Aortic smooth muscle cell (primary cell): ENCODE data around the gene MRFAP1L1. TPM values are rescaled to one million over a fixed set of nuclear protein-coding genes. Genes with fewer than 3 reads are reported as not detected.

Experiments
- total RNA-seq: library from RNA; depleted of rRNA; stranded (reverse); fragments of >200 nt; gene quantifications from 2 replicates; pipeline ENCODE4 v1.2.3, GENCODE V29; 2014

MRFAP1L1 gene
- total RNA-seq = 62.0 and 62.4 TPM in 2 replicates

DNA sequence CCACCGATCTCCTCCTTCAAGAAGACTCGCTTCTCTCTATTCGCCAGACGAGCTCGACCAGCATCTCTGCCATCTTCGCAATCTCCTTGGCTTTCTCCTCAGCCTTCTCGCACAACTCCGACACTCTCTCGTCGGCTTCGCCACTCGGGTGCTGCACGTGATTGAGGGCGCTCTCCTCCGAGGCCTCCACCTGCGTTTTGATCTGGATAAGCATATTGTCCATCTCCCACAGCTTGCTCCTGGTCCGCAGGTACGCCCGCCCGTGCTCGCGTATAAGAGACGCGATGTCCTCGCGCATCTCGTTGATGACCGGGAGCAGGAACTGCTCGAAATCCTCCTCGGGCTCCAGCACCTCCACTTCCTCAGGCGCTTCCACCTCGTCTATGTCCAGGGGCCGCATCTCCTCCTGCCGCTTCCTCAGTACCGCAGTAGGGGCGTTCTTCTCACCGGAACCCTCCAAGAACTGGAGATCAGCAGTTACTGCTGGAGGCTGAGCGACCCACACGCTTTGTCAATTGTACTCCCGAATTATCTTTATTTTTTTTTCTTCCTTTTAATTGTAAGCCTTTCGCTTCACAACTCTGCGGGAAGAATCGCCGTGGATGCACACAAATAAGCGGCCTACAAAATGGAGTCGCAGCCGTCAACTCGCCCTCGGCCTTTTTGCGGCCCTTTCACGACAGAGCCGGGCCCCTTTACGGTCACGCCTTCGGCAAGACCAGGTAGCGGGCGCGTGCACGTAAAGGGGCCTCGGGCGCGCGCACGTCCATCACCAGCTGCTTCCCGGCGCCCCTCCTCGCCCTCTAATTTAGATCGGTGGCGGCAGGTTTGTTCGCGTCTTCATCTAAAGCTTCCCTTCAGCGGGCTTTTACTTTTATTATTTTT is at the start of gene MRFAP1L1:
Gene MRFAP1L1, minus strand, starts transcription at position 636 of the 885 bp plus-strand sequence. Its CDS starts 236 bp downstream, at position 400.

DNA sequence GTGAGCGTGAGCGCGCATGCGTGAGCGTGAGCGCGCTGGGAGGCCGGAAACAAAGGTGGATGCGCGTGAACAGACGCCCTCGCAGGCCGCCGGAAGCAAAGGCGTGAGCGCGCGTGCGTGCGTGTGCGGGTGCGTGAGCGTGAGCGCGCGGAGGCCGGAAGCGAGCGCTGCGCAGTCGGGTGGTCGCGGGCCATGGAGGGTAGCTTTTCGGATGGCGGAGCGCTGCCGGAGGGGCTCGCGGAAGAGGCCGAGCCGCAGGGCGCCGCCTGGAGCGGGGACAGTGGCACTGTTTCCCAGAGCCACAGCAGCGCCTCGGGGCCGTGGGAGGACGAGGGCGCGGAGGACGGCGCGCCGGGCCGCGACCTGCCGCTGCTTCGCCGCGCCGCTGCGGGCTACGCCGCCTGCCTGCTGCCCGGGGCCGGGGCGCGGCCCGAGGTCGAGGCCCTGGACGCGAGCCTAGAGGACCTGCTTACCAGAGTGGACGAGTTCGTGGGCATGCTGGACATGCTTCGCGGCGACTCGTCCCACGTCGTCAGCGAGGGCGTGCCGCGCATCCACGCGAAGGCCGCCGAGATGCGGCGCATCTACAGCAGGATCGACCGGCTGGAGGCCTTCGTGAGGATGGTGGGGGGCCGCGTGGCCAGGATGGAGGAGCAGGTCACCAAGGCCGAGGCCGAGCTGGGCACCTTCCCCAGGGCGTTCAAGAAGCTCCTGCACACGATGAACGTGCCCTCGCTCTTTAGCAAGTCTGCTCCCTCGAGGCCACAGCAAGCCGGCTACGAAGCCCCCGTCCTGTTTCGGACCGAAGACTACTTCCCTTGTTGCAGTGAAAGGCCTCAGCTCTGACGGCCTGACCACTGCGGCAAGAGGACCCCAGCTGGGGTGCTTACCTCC is 6.6 kb upstream of the MRFAP1L1 start, which contains the start of gene BLOC1S4:
Gene BLOC1S4, plus strand, starts transcription at position 157 of the 894 bp plus-strand sequence. Its CDS starts 36 bp downstream, at position 193.

DNA sequence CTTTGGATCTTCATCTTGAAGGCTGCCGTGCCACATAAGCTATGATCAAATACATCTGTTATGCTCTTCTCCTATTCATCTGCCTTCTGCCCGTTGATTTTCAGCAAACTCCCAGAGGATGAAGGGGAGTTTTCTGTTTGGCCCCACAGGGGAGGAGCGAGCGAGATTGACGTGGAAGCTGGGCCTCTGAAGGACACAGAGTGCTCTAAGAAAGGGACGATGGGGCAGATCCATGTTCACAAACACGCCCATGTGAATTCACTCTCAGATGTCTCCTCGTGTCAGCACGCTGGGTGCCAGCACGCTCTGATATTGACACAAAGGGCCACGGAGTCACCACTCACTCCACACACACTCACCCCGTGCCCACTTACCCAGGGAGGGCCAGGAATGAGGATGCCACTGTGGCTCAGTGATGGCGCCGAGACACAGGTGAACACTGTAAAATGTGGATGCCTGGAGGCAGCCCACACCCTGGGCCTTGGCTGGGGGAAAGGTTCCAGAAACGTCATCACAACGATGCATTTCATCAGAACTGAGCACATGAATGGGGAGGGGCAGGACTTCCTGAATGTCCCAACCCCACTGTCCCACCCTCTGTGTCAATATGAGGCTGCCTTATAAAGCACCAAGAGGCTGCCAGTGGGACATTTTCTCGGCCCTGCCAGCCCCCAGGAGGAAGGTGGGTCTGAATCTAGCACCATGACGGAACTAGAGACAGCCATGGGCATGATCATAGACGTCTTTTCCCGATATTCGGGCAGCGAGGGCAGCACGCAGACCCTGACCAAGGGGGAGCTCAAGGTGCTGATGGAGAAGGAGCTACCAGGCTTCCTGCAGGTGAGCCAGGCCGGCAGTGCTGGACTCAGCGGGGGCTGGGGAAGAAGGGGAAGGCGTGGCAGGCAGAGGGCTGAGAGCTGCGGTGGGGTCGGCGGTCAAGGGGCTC is 16.2 kb downstream of the MRFAP1L1 start, which contains the start of gene S100P:
Gene S100P, plus strand, starts transcription at position 648 of the 946 bp plus-strand sequence. Its CDS starts 55 bp downstream, at position 703.

Other genes with a start within 250 kb of the MRFAP1L1 start
- gene PPP2R2C, start 237.3 kb downstream of the MRFAP1L1 start, total RNA-seq = under 0.01 and 0.06 TPM in 2 replicates
- 19.5 and 19.6 TPM in 2 replicates for gene MAN2B2, start 134.7 kb downstream of the MRFAP1L1 start, total RNA-seq
- gene MRFAP1, start 69.2 kb downstream of the MRFAP1L1 start, total RNA-seq = 111 and 133 TPM in 2 replicates
- not detected in 2 replicates for gene S100P, start 16.0 kb downstream of the MRFAP1L1 start, total RNA-seq
- 9.3 and 12.7 TPM in 2 replicates for gene BLOC1S4, start 6.3 kb upstream of the MRFAP1L1 start, total RNA-seq
- 19.9 and 21.0 TPM in 2 replicates for gene KIAA0232, start 72.9 kb upstream of the MRFAP1L1 start, total RNA-seq
- 34.7 and 35.1 TPM in 2 replicates for gene TBC1D14, start 200.0 kb upstream of the MRFAP1L1 start, total RNA-seq